Raji (cell line): ENCODE results near the gene DET1.

Experiments
- POLR2A ChIP-seq: IDR thresholded peaks from 2 replicates; pipeline ENCODE4 v1.6.1; 2011; ENCODE audit warnings: low read depth, low read length, control low read depth; ENCODE audit not compliant: insufficient read depth

Gene DET1

DNA sequence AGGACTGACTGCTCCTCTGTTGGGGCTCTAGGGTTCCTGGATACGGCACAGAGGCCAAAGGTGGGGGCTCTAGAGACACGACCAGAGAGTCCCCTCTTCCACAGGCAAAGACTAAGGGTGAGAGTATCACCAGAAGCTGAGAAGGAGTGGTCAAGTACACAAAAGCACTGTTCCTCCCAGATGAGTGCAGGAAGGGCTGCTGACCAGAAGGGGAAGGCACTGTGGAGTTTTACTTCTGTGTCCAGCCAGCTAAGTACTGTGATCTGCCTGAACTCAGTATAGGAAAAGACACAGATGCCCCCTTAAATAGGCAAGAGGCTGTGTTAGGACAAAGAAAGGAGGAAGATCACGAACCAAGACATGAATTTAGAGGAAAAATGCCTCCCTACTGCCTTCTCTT is 67.3 kb downstream of the DET1 start:
- no peak for TF ChIP-seq POLR2A

DNA sequence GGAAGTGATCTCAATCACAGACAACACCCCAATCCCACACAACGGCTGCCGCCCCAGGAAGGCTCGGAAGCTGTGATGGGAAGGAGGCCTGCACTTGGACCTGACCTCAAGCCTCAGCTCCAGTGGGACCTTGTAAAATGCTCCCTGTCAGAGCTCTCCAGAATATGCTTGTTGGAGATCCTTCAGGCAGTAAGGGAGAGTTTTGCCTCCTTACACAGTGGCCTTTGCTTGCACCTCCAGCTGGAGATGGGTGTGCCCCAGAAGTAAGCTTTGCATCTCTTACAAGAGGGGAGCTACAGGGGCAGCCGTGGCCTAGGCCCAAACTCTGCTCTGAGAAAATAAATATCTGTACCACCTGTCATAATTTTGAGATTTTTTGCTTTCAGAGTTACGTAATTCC is 68.6 kb downstream of the DET1 start:
- no peak for TF ChIP-seq POLR2A

- TF ChIP-seq POLR2A, result no peak
Measured at GRCh38 chr15:88477126-88477525, 69.4 kb downstream of the DET1 start.

GRCh38 chr15:88476635-88477060 is 69.8 kb downstream of the DET1 start:
- no peak for TF ChIP-seq POLR2A

- no peak for TF ChIP-seq POLR2A
Measured at GRCh38 chr15:88472225-88472624, 74.3 kb downstream of the DET1 start.

GRCh38 chr15:88470625-88471372 is 75.7 kb downstream of the DET1 start:
- TF ChIP-seq POLR2A, result no peak

- TF ChIP-seq POLR2A, result no peak
Measured at GRCh38 chr15:88469321-88469720, 77.2 kb downstream of the DET1 start.

DNA sequence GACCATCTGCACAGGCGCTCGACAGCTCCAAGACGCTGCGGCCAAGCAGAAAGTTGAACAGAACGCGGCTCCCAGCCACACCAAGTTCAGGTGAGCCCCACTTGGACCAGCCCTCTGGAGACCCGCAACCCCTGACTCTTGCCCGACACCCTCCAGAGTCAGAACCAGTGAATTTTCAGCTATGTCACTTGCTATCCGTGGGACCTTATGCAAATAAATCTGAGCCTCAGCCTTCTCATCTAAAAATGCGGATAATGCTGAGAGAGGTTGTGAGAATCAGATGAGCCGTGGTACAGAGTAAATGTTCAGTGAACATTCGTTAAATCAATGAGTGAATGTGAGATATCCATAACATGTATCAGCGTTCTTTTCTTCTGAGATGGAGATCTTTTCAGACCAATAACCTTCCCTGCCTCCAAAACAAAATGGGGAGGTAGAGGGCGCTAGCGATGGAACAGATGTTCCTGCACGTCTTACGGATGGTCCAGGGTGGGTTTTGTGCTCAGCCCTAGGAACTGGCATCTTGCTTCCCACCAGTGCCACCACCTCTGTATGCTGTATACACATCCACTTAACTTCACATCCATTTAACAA is 78.4 kb downstream of the DET1 start:
- TF ChIP-seq POLR2A, result no peak

DNA sequence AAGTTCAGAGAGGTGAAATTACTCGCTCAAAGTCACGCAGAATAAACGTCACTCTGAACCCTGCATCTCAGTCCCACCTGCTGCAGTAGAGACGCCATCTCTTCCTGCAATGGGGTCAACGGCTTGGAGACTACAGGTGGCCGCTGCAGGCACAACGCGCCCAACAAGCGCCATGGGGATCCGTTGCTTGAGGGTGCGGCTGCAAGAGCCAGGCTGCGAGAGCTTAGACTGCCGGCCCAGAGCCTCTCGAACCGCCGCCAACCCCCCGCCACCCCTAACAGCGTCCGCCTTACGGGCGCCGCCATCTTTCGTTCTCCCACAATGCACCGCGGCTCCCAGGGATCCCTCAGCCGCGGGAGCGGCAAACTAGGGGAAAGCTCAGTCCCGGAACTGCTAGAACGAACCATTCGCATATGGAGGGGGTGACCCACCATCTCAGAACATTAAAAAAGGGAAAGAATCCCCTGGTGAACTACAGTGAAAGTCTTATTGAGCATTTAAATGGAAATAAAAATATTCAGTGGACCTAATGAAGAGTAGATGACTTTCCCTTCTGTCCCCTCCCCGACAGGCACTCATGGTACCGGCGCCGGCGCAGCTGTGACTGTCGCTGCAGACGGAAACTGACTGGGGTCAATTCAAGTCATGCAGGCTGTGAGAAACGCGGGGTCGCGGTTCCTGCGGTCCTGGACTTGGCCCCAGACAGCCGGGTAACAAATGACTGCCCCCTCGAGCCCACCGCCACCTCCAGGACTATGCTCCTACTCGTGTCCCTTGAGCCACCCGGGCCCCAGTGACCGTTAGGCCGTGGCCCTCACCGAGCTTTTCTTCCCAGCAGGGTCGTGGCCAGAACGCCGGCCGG is 79.2 kb downstream of the DET1 start, which contains the start of the genes MRPL46 and MRPS11:
Gene MRPL46, minus strand, starts transcription at position 316 of the 862 bp plus-strand sequence. Its CDS starts 11 bp downstream, at position 305.
Gene MRPS11, plus strand, starts transcription at position 636 of the 862 bp plus-strand sequence. Its CDS starts 10 bp downstream, at position 646.
- TF ChIP-seq POLR2A, result peak; percentile 78

DNA sequence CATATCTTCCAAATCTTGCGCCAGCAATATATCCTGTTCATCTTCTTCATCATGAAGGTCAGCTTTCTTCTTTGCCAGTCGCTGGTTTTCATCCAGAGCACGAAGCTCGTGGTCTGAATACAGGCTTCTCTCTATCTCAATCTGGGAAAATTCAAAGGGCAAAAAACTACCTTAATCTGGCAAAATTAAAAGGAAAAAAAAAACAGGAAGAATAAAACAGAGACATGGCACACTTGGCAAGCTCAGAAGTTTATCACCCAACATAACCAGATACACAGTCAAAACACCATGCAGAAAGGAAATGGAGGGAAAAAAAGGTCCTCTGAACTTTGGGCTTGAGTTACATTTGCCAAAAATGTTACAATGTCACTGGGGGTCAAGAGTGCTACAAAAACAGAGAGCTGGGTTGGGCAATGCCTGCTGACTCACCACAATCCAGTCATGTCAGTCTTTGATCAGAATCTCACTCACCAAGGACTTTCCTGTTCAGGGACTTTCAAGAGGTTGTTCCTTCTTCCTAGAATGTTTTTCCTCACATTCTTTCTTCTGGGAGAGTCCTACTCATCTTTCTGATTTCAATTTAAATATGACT is 80.8 kb downstream of the DET1 start:
- no peak for TF ChIP-seq POLR2A

DNA sequence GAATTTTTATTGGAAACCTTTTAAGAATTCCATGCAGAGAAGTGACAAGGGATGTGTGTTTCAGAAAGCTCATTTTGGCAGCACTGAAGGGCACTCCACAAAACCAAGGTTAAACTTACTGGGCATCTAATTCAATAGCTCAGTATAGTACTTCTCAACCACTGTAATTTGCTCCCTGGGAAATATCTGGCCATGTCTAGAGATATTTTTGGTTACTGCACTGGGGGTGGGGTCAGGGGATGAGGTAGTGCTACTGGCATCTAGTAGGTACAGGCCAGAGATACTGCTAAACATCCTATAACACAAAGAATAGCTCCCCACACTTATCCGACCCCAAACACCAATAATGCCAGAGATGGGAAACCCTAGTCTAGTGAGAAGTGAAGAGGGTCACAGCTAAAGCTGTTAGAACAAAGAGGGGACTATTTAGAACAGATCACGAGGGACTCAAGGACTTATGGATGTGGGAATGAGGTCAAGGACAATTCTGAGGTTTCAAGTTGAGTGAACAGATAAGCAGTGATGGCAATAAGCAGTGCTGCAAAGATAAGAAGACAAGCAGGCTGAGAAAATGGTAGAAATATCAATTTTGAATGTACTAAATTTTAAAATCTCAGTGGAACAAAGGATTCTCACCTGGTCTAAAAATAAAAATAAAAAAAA is 82.5 kb downstream of the DET1 start:
- TF ChIP-seq POLR2A, result no peak
